Body of pancreas (tissue), 4 donors: ENCODE data around the gene HDAC7. TPM values are rescaled to one million over a fixed set of nuclear protein-coding genes. Genes with fewer than 3 reads are reported as not detected.

Source experiments
- ATAC-seq: fragments of 150-250 bp; one replicate; pipeline ENCODE4 v1.9.1; 2016
- DNase-seq, 4 donors: peaks; one replicate each; pipeline ENCODE4 v3.0.0-alpha.2; 2019
- H3K27ac ChIP-seq, 4 donors: fragments of 200-600 bp; sonication (generic); 1 replicate in 3 of 4; 2 replicates in 1 of 4; pipeline versions ENCODE4 v1.5.1 to v1.6.1; 2016 to 2019; ENCODE audit warnings: mild to moderate bottlenecking in 1 of 4, mixed read lengths in 1 of 4, moderate library complexity in 1 of 4
- H3K27me3 ChIP-seq, 2 donors: fragments of 200-600 bp; sonication (generic); one replicate each; pipeline ENCODE4 v1.6.0; 2016; ENCODE audit warnings: mild to moderate bottlenecking in 1 of 2
- H3K36me3 ChIP-seq, 2 donors: fragments of 200-600 bp; sonication (generic); replicated peaks in 1 of 2; 2 replicates each; pipeline ENCODE4 v1.5.1; 2016; ENCODE audit warnings: low read depth in 2 of 2; ENCODE audit not compliant: insufficient read depth in 1 of 2
- H3K4me1 ChIP-seq: fragments of 200-600 bp; sonication (generic); one replicate; pipeline ENCODE4 v1.6.0; 2016
- H3K4me3 ChIP-seq, 2 donors: fragments of 200-600 bp; sonication (generic); 1 replicate in 1 of 2; 2 replicates in 1 of 2; pipeline ENCODE4 v1.5.1; 2016 to 2019
- H3K9me3 ChIP-seq, 3 donors: fragments of 200-600 bp; sonication (generic); 1 replicate in 2 of 3; 2 replicates in 1 of 3; pipeline ENCODE4 v1.5.1; 2016
- POLR2A ChIP-seq, 3 donors: fragments of 450-650 bp; IDR thresholded peaks; one replicate each; pipeline ENCODE4 v1.6.1; 2016; ENCODE audit warnings: antibody characterized with exemption in 3 of 3, mild to moderate bottlenecking in 2 of 3
- WGBS, 2 donors: methylation state at CpG; one replicate each; pipeline ENCODE4 v1.1.5; 2017; 5-methylcytosine and 5-hydroxymethylcytosine counted together
- intact Hi-C: fragments of 100-400 bp; cut with DNase I; formaldehyde crosslinking; loops from one replicate; pipeline ENCODE4 v1.15.1; 2023
- total RNA-seq, 2 donors: library from RNA; depleted of rRNA; stranded (reverse); fragments of >200 nt; gene quantifications; one replicate each; pipeline ENCODE4 v1.1.0, GENCODE V29; 2016
- TF ChIP-seq, protein P1 (sequence below), 7 experiments: fragments of 450-650 bp in 4 of 7; fragments of 200-600 bp in 3 of 7; sonication (generic) in 3 of 7; IDR thresholded peaks; one replicate each; pipeline ENCODE4 v1.5.1; 2016 to 2019; ENCODE audit warnings: antibody characterized with exemption in 7 of 7

The HDAC7 gene
- total RNA-seq, 2 donors from 2014 or later, result 26.2 to 26.7 TPM

DNA sequence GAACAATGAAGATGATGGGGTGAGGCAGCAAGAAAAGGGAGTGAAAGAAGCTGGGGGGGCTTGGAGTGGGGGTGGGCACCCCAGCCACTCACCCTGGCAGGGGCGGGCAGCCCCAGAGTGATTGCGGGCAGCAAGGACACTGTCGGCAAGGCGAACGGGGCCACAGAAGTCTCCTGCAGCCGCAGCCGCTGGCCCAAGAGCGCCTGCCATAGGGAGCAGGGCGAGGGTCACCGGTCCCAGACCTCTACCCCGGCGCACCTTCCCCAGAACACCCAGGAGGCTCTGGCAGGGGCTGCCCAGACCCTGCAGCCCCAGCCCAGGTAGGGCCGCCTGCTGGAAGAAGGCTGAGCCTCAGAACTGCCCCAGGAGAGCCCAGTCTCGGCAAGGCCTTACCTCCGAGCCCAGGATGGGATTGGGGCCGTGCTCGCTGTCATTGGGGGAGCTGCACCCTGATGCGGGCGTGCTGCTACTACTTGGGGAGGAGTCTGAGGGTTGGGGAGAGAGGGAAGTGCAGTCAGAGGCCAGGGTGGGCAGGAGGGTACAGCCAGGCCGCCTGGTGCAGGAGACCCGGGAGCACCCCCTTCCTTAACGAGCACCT lies 23.8 kb downstream of the HDAC7 start:
- 90 to 91% methylated on average over 19 to 20 of the region's 22 CpGs for WGBS, 2 donors

DNA sequence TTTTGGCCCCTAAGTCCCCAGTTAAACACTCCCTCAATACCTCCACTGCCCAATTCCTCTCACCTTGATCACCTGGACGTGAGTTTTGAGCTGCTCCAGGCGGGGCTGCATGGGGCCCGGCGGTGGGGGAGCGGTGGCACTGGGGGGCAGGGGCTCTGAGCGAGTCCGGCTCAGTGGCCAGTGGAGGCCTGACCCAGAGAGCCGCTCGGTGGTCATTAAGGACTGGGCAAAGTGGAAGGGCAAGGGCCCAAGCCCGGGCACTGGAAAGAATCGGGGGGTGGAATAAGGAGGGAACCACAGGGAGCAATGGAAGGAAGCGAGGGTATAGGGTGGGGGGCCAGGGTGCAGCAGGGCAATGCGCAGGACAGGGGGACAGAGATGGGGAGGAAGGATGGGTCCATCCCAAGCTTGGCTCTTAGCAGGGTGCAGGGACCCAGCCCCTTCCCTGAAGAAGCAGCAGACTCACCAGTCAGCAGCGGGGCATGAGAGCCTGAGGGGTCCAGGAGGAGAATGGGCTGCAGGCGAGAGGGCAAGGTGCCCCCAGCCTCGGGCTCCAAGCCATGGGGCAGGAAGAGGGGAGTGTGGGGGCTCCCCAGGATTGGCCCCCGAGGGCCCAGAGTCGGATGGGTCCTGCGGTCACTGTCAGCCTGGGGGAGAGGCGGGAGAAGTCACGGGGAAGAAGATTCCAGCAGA lies 24.4 kb downstream of the HDAC7 start:
- ATAC-seq (no peak), DNase-seq (no peak)
- H3K4me1 ChIP-seq, result peaks cover 12% of the 10 kb centered on the region
- peaks cover 0 to 2% of the 10 kb centered on the region in 2 donors for H3K36me3 ChIP-seq
- intact Hi-C loops, result loop anchor here (5.0 kb wide), 1 partner anchor 47 kb away; no protein-coding TSS in a partner anchor
- TF ChIP-seq, protein P1, sequence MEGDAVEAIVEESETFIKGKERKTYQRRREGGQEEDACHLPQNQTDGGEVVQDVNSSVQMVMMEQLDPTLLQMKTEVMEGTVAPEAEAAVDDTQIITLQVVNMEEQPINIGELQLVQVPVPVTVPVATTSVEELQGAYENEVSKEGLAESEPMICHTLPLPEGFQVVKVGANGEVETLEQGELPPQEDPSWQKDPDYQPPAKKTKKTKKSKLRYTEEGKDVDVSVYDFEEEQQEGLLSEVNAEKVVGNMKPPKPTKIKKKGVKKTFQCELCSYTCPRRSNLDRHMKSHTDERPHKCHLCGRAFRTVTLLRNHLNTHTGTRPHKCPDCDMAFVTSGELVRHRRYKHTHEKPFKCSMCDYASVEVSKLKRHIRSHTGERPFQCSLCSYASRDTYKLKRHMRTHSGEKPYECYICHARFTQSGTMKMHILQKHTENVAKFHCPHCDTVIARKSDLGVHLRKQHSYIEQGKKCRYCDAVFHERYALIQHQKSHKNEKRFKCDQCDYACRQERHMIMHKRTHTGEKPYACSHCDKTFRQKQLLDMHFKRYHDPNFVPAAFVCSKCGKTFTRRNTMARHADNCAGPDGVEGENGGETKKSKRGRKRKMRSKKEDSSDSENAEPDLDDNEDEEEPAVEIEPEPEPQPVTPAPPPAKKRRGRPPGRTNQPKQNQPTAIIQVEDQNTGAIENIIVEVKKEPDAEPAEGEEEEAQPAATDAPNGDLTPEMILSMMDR (IDR thresholded peaks at IDR 0.05), result no peak
- no peak for TF ChIP-seq POLR2A (IDR thresholded peaks at IDR 0.05)
- no peak overlapping the region for H3K27ac ChIP-seq
- H3K4me3 ChIP-seq, result no peak overlapping the region
- H3K9me3 ChIP-seq, result no peaks in the 10 kb centered on the region
- 87 to 91% methylated on average over 21 of the region's 21 CpGs for WGBS, 2 donors
- no peaks in the 10 kb centered on the region for H3K27me3 ChIP-seq

More for the DNA sequence above, 23.8 kb downstream of the HDAC7 start:
- Histone ChIP-seq H3K27me3 (no peaks in the 10 kb centered on the region), H3K36me3 (peaks cover 0 to 2% of the 10 kb centered on the region in 2 donors), H3K4me3 (no peak overlapping the region), H3K9me3 (no peaks in the 10 kb centered on the region), H3K27ac (no peak overlapping the region), H3K4me1 (peaks cover 16% of the 10 kb centered on the region)
- no peak for ATAC-seq
- intact Hi-C loops, result loop anchor here (5.0 kb wide), 1 partner anchor 46 kb away; no protein-coding TSS in a partner anchor
- TF ChIP-seq, protein P1 (IDR thresholded peaks at IDR 0.05), result no peak
- TF ChIP-seq POLR2A (IDR thresholded peaks at IDR 0.05), result no peak
- no peak for DNase-seq

DNA sequence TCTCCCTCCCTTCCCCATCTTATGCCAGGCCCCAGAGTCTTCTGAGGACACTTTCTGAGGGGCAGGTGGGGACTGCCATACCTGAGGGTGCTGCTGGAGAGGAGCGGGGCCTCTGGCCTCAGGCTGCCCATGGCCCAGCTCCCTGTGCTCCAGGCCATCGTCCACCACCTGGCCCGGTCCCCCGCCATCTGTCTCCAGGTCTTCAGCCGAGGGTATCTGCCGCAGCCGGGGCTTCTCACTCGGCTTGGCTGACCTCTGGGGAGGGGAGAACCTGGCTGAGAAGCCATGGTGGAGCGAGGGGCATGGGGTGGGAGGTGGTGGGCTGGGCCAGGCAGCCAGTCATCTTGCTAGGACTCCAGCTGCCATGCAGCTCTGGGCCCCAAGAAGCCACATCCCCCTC lies 25.0 kb downstream of the HDAC7 start:
- intact Hi-C loops, result loop anchor here (5.0 kb wide), 1 partner anchor 48 kb away; no protein-coding TSS in a partner anchor
- no peak for ATAC-seq
- Histone ChIP-seq H3K4me3 (no peak overlapping the region), H3K27me3 (no peaks in the 10 kb centered on the region), H3K36me3 (peaks cover 0 to 4% of the 10 kb centered on the region in 2 donors), H3K9me3 (no peaks in the 10 kb centered on the region), H3K27ac (no peak overlapping the region), H3K4me1 (peaks cover 6% of the 10 kb centered on the region)
- WGBS, 2 donors, result 82 to 98% methylated on average over 2 to 9 of the region's 9 CpGs
- DNase-seq, result no peak
- TF ChIP-seq POLR2A (IDR thresholded peaks at IDR 0.05), result no peak
- TF ChIP-seq, protein P1 (IDR thresholded peaks at IDR 0.05), result no peak

DNA sequence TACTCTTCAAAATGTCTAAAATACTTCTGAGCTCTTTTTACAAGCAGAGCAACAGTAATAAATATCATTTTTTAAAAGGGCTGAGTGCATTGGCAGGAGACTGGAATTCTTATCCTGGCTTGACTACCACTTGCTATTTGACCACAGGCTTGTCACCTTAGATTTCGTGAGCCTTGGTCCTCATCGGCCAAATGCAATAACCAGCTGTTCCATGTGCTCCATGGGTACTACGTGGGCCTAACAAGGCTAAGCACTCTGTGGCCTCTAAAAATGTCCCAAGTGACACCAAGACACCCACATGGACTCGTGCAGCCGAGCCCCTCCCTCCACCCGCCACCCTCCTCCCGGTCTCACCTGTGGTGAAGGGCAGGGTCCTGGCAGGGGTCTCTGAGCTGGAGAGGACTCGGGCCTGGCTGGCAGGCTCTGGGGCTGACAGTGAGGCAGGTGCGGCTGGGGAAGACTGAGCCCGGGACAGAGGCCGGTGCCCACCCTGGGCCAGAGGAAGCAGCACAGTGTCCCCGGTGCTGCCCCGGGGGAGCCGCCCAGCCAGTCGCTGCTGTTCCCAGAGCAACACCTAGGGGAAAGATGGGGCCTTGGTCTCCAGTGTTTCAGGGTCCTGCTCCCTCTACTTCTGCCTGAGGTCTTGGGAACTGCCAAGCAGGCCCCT lies 26.6 kb downstream of the HDAC7 start:
- intact Hi-C loops, result no loop called here
- Histone ChIP-seq H3K4me3 (no peak overlapping the region), H3K27me3 (no peaks in the 10 kb centered on the region), H3K27ac (no peak overlapping the region), H3K4me1 (no peaks in the 10 kb centered on the region), H3K36me3 (peaks cover 0 to 15% of the 10 kb centered on the region in 2 donors), H3K9me3 (no peaks in the 10 kb centered on the region)
- DNase-seq (no peak), ATAC-seq (no peak)
- WGBS, 2 donors, result 87 to 89% methylated on average over 7 to 15 of the region's 15 CpGs
- TF ChIP-seq, protein P1 (IDR thresholded peaks at IDR 0.05), result no peak
- TF ChIP-seq POLR2A (IDR thresholded peaks at IDR 0.05), result no peak
